Uterus (tissue), 2 donors: Measurements from ENCODE around the gene RNASEH1.

Source experiments
- CTCF ChIP-seq, 4 experiments: fragments of 200-600 bp in 2 of 4; fragments of 450-650 bp in 2 of 4; sonication (generic) in 2 of 4; IDR thresholded peaks; one replicate each; pipeline ENCODE4 v1.5.1; 2016 to 2019; ENCODE audit warnings: antibody characterized with exemption in 4 of 4, mild to moderate bottlenecking in 2 of 4, moderate library complexity in 1 of 4
- POLR2A ChIP-seq, 2 donors: fragments of 450-650 bp; IDR thresholded peaks; one replicate each; pipeline ENCODE4 v1.6.1; 2016; ENCODE audit warnings: antibody characterized with exemption in 2 of 2, mild to moderate bottlenecking in 1 of 2, moderate library complexity in 1 of 2

GRCh38 chr2:3500326-3500899, 57.7 kb downstream of the RNASEH1 start:
- no peak for TF ChIP-seq POLR2A (IDR thresholded peaks at IDR 0.05)
- TF ChIP-seq CTCF (IDR thresholded peaks at IDR 0.05) = no peak
